Hepatocyte (in vitro differentiated cells): Measurements from ENCODE around the gene ACSS1. TPM values are rescaled to one million over a fixed set of nuclear protein-coding genes. Genes with fewer than 3 reads are reported as not detected.
A peak's percentile ranks its signal among the peaks of the same experiment; 100 is the strongest.

Source experiments
- DNase-seq: peaks from one replicate; pipeline ENCODE4 v3.0.0-alpha.2; 2016; ENCODE audit warnings: low spot score
- H2AFZ ChIP-seq: fragments of 200-600 bp; sonication (generic); 2 replicates; pipeline ENCODE4 v1.6.0; 2016; ENCODE audit warnings: antibody characterized with exemption, mild to moderate bottlenecking
- H3K27ac ChIP-seq: fragments of 200-600 bp; sonication (generic); 2 replicates; pipeline ENCODE4 v1.5.1; 2016; ENCODE audit warnings: mild to moderate bottlenecking
- H3K27me3 ChIP-seq: fragments of 200-600 bp; sonication (generic); 2 replicates; pipeline ENCODE4 v1.6.1; 2016
- H3K36me3 ChIP-seq: fragments of 200-600 bp; sonication (generic); replicated peaks from 2 replicates; pipeline ENCODE4 v1.5.1; 2016; ENCODE audit warnings: low read depth; ENCODE audit not compliant: insufficient read depth
- H3K4me1 ChIP-seq: fragments of 200-600 bp; sonication (generic); 2 replicates; pipeline ENCODE4 v1.5.1; 2016; ENCODE audit warnings: mild to moderate bottlenecking, moderate library complexity; ENCODE audit not compliant: insufficient read depth
- H3K4me2 ChIP-seq: fragments of 200-600 bp; sonication (generic); 2 replicates; pipeline ENCODE4 v1.6.0; 2016
- H3K4me3 ChIP-seq: fragments of 200-600 bp; sonication (generic); 2 replicates; pipeline ENCODE4 v1.5.1; 2016; ENCODE audit warnings: mild to moderate bottlenecking
- H3K79me2 ChIP-seq: fragments of 200-600 bp; sonication (generic); 2 replicates; pipeline ENCODE4 v1.6.0; 2017; ENCODE audit warnings: mild to moderate bottlenecking
- H3K9me2 ChIP-seq: fragments of 200-600 bp; sonication (generic); replicated peaks from 2 replicates; pipeline ENCODE4 v1.6.0; 2017; ENCODE audit warnings: mild to moderate bottlenecking; ENCODE audit not compliant: insufficient read depth
- H3K9me3 ChIP-seq: fragments of 200-600 bp; sonication (generic); 2 replicates; pipeline ENCODE4 v1.5.1; 2016; ENCODE audit warnings: low read depth, mild to moderate bottlenecking
- H4K20me1 ChIP-seq: fragments of 200-600 bp; sonication (generic); 2 replicates; pipeline ENCODE4 v1.6.0; 2016; ENCODE audit warnings: mild to moderate bottlenecking; ENCODE audit not compliant: insufficient read depth, poor library complexity, severe bottlenecking
- CTCF ChIP-seq: fragments of 200-600 bp; sonication (generic); IDR thresholded peaks from 2 replicates; pipeline ENCODE4 v1.5.1; 2016; ENCODE audit warnings: antibody characterized with exemption, mild to moderate bottlenecking; ENCODE audit not compliant: poor library complexity
- EZH2 ChIP-seq: fragments of 200-600 bp; sonication (generic); IDR thresholded peaks from 2 replicates; pipeline ENCODE4 v1.6.1; 2016; ENCODE audit warnings: antibody characterized with exemption, mild to moderate bottlenecking, borderline replicate concordance
- EZH2phosphoT487 ChIP-seq: fragments of 200-600 bp; sonication (generic); IDR thresholded peaks from one replicate; pipeline ENCODE4 v1.6.1; 2018; ENCODE audit warnings: antibody characterized with exemption, mild to moderate bottlenecking, low read depth, moderate library complexity; ENCODE audit not compliant: unreplicated experiment, severe bottlenecking
- WGBS: methylation state at CpG from one replicate; pipeline ENCODE4 v1.1.6; 2016; ENCODE audit warnings: low lambda C conversion rate; ENCODE audit errors: missing lambda C conversion rate; 5-methylcytosine and 5-hydroxymethylcytosine counted together
- polyA plus RNA-seq: library from polyadenylated mRNA; unstranded; fragments of >200 nt; fragmentation: Nextera tagmentation; extraction: Ambion mirVana; gene quantifications from 2 replicates; pipeline ENCODE4 v1.2.1, GENCODE V29; 2016
- total RNA-seq: library from RNA; depleted of rRNA; stranded (reverse); fragments of >200 nt; gene quantifications from 2 replicates; pipeline ENCODE4 v1.2.3, GENCODE V29; 2014

Gene ACSS1
- total and polyA plus RNA-seq, 2 experiments from 2014 or later = 20.5 to 37.7 TPM

DNA sequence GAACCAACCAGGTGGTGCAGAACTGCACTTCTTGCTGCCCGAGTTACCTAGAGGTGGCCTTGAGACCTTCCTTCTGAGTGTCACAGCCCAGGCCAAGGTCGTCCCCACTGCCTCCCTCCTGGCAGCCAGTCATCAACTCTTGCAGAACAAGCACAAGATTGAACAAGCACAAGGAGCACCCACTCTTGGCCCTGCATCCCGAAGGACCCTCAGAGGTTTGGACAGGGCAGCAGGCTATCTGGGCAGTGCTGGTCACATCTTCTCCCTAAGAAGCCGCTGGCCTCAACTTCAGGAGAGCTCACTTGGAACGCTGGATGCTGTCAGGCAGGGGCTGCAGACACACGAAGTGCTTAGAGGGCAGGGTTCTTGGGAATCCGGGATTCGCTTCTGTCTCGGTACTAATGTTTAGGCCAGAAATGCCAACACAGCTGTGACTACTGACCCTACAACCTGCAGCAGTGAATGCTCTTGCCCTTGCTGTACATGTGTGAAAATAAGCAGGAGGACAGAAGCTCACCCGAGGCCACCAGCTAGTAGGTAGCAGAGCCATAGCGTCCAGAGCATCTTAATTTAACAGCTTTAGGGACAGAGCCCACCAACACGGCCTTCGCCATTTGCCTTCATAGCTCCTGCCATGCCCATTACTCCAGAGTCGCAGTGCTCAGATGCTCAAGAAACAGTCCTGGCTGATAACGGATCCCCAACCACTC lies 4.0 kb upstream of the ACSS1 start:
- Histone ChIP-seq H3K4me3 (no peak overlapping the region), H3K36me3 (no peaks in the 10 kb centered on the region), H3K4me1 (peaks cover 25% of the 10 kb centered on the region), H3K9me2 (no peaks in the 10 kb centered on the region), H3K79me2 (no peaks in the 10 kb centered on the region), H3K27ac (peak overlapping the region; percentile 32), H3K4me2 (no peak overlapping the region), H3K9me3 (no peaks in the 10 kb centered on the region), H3K27me3 (peaks cover 3% of the 10 kb centered on the region), H2AFZ (no peak overlapping the region), H4K20me1 (no peaks in the 10 kb centered on the region)
- WGBS = 90% methylated on average over 15 of the region's 15 CpGs
- DNase-seq = no peak
- TF ChIP-seq EZH2phosphoT487 = no peak
- TF ChIP-seq CTCF = no peak

GRCh38 chr20:25061103-25061799 lies 3.3 kb upstream of the ACSS1 start:
- peak; percentile 58 for DNase-seq
- no peak overlapping the region for H2AFZ ChIP-seq
- WGBS = 51% methylated on average over 7 of the region's 7 CpGs
- peaks cover 3% of the 10 kb centered on the region for H3K27me3 ChIP-seq
- H3K4me3 ChIP-seq = no peak overlapping the region
- peak overlapping the region; percentile 32 for H3K27ac ChIP-seq
- no peaks in the 10 kb centered on the region for H3K36me3 ChIP-seq
- peaks cover 29% of the 10 kb centered on the region for H3K4me1 ChIP-seq
- no peaks in the 10 kb centered on the region for H3K9me3 ChIP-seq
- no peaks in the 10 kb centered on the region for H3K9me2 ChIP-seq
- no peak for TF ChIP-seq EZH2phosphoT487
- peaks cover 5% of the 10 kb centered on the region for H3K79me2 ChIP-seq
- no peak overlapping the region for H3K4me2 ChIP-seq
- H4K20me1 ChIP-seq = no peaks in the 10 kb centered on the region

DNA sequence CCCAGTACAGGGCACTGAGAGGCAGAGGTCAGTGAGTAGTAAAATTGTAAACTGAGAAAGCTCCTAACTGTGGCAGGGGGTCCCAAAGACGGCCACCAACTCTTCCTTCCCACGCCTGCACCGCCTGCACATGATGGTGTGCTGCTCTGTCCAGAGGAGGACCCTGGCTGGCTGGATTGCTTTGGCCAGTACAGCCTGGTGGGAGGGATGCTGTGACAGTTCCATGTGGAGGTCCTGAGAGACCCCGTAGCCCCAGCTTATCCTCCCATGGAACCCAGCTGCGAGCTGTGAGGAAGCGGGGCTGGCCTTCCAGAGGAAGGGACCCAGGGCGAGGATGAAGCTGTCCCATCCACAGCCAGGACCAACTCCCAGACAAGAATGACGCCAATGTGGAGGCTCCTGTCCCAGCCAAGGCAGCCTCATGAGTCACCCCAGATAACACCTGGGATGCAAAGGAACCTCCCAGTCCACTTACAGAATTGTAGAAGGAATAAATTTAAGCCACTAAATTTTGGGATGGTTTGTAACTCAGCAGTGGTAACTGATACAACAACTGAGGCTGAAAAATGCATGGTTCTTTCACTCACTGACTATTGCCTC lies 2.0 kb upstream of the ACSS1 start:
- Histone ChIP-seq H3K9me2 (no peaks in the 10 kb centered on the region), H3K36me3 (no peaks in the 10 kb centered on the region), H3K4me2 (no peak overlapping the region), H4K20me1 (no peaks in the 10 kb centered on the region), H3K4me3 (no peak overlapping the region), H3K9me3 (no peaks in the 10 kb centered on the region), H3K79me2 (peaks cover 16% of the 10 kb centered on the region), H2AFZ (no peak overlapping the region), H3K4me1 (peaks cover 36% of the 10 kb centered on the region), H3K27ac (no peak overlapping the region), H3K27me3 (peaks cover 3% of the 10 kb centered on the region)
- WGBS = 79% methylated on average over 8 of the region's 8 CpGs
- TF ChIP-seq EZH2 = no peak
- TF ChIP-seq CTCF = no peak
- no peak for TF ChIP-seq EZH2phosphoT487
- DNase-seq = no peak
